IMR-90 (cell line): ENCODE data around the gene KCNQ2. TPM values are rescaled to one million over a fixed set of nuclear protein-coding genes. Genes with fewer than 3 reads are reported as not detected.

ENCODE experiments used
- ATAC-seq: fragments of 200-7000 bp; cut with Tn5 transposase; 2 replicates; pipeline ENCODE4 v1.9.1; 2020; ENCODE audit warnings: low read depth, mild to moderate bottlenecking, moderate library complexity
- BruUV-seq: library from RNA; stranded (reverse); fragments of 400-500 nt; replicated peaks from 2 replicates; lab custom pipeline; 2021; lab: Mats Ljungman, UMichigan
- CTCF ChIA-PET: fragments of 300-600 bp; formaldehyde crosslinking; extraction: SDS; loops from one replicate; lab custom pipeline; 2021; ENCODE audit warnings: antibody characterized with exemption; lab: Yijun Ruan, JAX
- POLR2A ChIA-PET: fragments of 300-600 bp; sonication (Branson Sonifier 250); formaldehyde crosslinking; loops from one replicate; lab custom pipeline; 2022; ENCODE audit warnings: antibody characterized with exemption; ENCODE audit not compliant: unreplicated experiment; lab: Charles Lee
- DNase-seq: peaks from one replicate; pipeline ENCODE4 v3.0.0; 2013
- H2AFZ ChIP-seq: replicated peaks from 2 replicates; pipeline ENCODE3; 2013; ENCODE audit warnings: low read length, mild to moderate bottlenecking; ENCODE audit not compliant: poor library complexity
- H2AK5ac ChIP-seq: 2 replicates; pipeline ENCODE4 v1.6.1; 2013; ENCODE audit warnings: low read depth, low read length, inconsistent platforms
- H2AK9ac ChIP-seq: replicated peaks from 2 replicates; pipeline ENCODE3; 2013; ENCODE audit warnings: mild to moderate bottlenecking, low read depth, low read length, moderate library complexity; ENCODE audit not compliant: poor library complexity
- H2BK120ac ChIP-seq: 2 replicates; pipeline ENCODE4 v1.6.1; 2013; ENCODE audit warnings: low read depth, low read length, inconsistent platforms
- H2BK15ac ChIP-seq: 3 replicates; pipeline ENCODE4 v1.6.1; 2013; ENCODE audit warnings: low read depth, low read length, inconsistent platforms
- H2BK20ac ChIP-seq: 2 replicates; pipeline ENCODE4 v1.6.1; 2013; ENCODE audit warnings: low read depth, mild to moderate bottlenecking, inconsistent platforms, low read length, moderate library complexity
- H2BK5ac ChIP-seq: 2 replicates; pipeline ENCODE4 v1.6.1; 2013; ENCODE audit warnings: mild to moderate bottlenecking, low read depth, low read length, inconsistent platforms; ENCODE audit not compliant: poor library complexity, severe bottlenecking
- H3K14ac ChIP-seq: replicated peaks from 2 replicates; pipeline ENCODE4 v1.6.1; 2013; ENCODE audit warnings: low read depth, low read length, inconsistent platforms
- H3K18ac ChIP-seq: 2 replicates; pipeline ENCODE4 v1.6.1; 2013; ENCODE audit warnings: low read depth, low read length, control low read depth
- H3K23ac ChIP-seq: 2 replicates; pipeline ENCODE4 v1.6.1; 2013; ENCODE audit warnings: low read depth, low read length, inconsistent platforms
- H3K27ac ChIP-seq: 2 replicates; pipeline ENCODE4 v1.5.1; 2013; ENCODE audit warnings: mild to moderate bottlenecking, control low read depth, low read length; ENCODE audit not compliant: insufficient read depth
- H3K27me3 ChIP-seq: 2 replicates; pipeline ENCODE4 v1.6.1; 2013; ENCODE audit warnings: low read length; ENCODE audit not compliant: control insufficient read depth, insufficient read depth
- H3K36me3 ChIP-seq: 2 replicates; pipeline ENCODE4 v1.6.1; 2013; ENCODE audit warnings: low read length, mixed read lengths; ENCODE audit not compliant: control insufficient read depth, insufficient read depth
- H3K4ac ChIP-seq: 2 replicates; pipeline ENCODE4 v1.6.1; 2013; ENCODE audit warnings: low read depth, low read length, inconsistent platforms
- H3K4me1 ChIP-seq: 2 replicates; pipeline ENCODE4 v1.6.1; 2013; ENCODE audit warnings: low read length, mixed read lengths; ENCODE audit not compliant: control insufficient read depth, insufficient read depth
- H3K4me2 ChIP-seq: 2 replicates; pipeline ENCODE4 v1.6.1; 2013; ENCODE audit warnings: low read depth, mild to moderate bottlenecking, control low read depth, low read length, moderate library complexity
- H3K4me3 ChIP-seq: 2 replicates; pipeline ENCODE4 v1.5.1; 2013; ENCODE audit warnings: low read depth, mild to moderate bottlenecking, control low read depth, low read length, moderate library complexity; ENCODE audit not compliant: insufficient read depth
- H3K56ac ChIP-seq: 2 replicates; pipeline ENCODE4 v1.6.1; 2013; ENCODE audit warnings: low read length, inconsistent platforms; ENCODE audit not compliant: insufficient read depth; ENCODE audit errors: extremely low read depth
- H3K79me1 ChIP-seq, 2 experiments: 2 replicates each; pipeline ENCODE4 v1.6.1; 2013; ENCODE audit warnings: low read length in 2 of 2, inconsistent platforms in 1 of 2, low read depth in 1 of 2
- H3K9ac ChIP-seq: 2 replicates; pipeline ENCODE4 v1.6.1; 2013; ENCODE audit warnings: low read depth, low read length, control low read depth
- H3K9me1 ChIP-seq: 2 replicates; pipeline ENCODE4 v1.6.1; 2013; ENCODE audit warnings: low read length, inconsistent platforms; ENCODE audit not compliant: insufficient read depth
- H3K9me3 ChIP-seq: 2 replicates; pipeline ENCODE4 v1.6.1; 2013; ENCODE audit warnings: low read length; ENCODE audit not compliant: control insufficient read depth, insufficient read depth
- H4K20me1 ChIP-seq: 2 replicates; pipeline ENCODE4 v1.6.1; 2013; ENCODE audit warnings: low read length, inconsistent platforms; ENCODE audit not compliant: insufficient read depth
- H4K5ac ChIP-seq: 2 replicates; pipeline ENCODE4 v1.6.1; 2013; ENCODE audit warnings: mild to moderate bottlenecking, low read depth, low read length, control low read depth
- H4K8ac ChIP-seq, 2 experiments: 2 replicates each; pipeline ENCODE4 v1.6.1; 2013; ENCODE audit warnings: low read depth in 2 of 2, low read length in 2 of 2, control low read depth in 1 of 2, inconsistent platforms in 1 of 2
- H4K91ac ChIP-seq: 2 replicates; pipeline ENCODE4 v1.6.1; 2013; ENCODE audit warnings: low read depth, low read length, inconsistent platforms; ENCODE audit not compliant: insufficient read depth
- CEBPB ChIP-seq: IDR thresholded peaks from 2 replicates; pipeline ENCODE4 v1.6.1; 2012; ENCODE audit warnings: low read depth, low read length, improper control_type of control experiment
- CHD1 ChIP-seq: IDR thresholded peaks from 2 replicates; pipeline ENCODE4 v1.6.1; 2012; ENCODE audit warnings: low read depth, low read length, improper control_type of control experiment
- CTCF ChIP-seq: conservative IDR thresholded peaks from 2 replicates; pipeline ENCODE4 v1.5.1; 2012; ENCODE audit warnings: mild to moderate bottlenecking, low read depth, low read length, improper control_type of control experiment
- ELK1 ChIP-seq: fragments of 150-350 bp; IDR thresholded peaks from 2 replicates; pipeline ENCODE4 v1.6.1; 2016; ENCODE audit warnings: low read depth, mild to moderate bottlenecking, low read length, moderate library complexity, borderline replicate concordance
- MAFK ChIP-seq: IDR thresholded peaks from 2 replicates; pipeline ENCODE4 v1.6.1; 2012; ENCODE audit warnings: low read depth, low read length, improper control_type of control experiment
- MAZ ChIP-seq: IDR thresholded peaks from 2 replicates; pipeline ENCODE4 v1.6.1; 2012; ENCODE audit warnings: low read depth, mild to moderate bottlenecking, low read length, improper control_type of control experiment, moderate library complexity, borderline replicate concordance
- POLR2A ChIP-seq: IDR thresholded peaks from 2 replicates; pipeline ENCODE4 v1.6.1; 2012; ENCODE audit warnings: mild to moderate bottlenecking, low read depth, low read length
- RAD21 ChIP-seq: IDR thresholded peaks from 2 replicates; pipeline ENCODE4 v1.6.1; 2012; ENCODE audit warnings: low read length, improper control_type of control experiment
- RFX5 ChIP-seq: IDR thresholded peaks from 2 replicates; pipeline ENCODE4 v1.8.0; 2012; ENCODE audit warnings: low read depth, mild to moderate bottlenecking, low read length, moderate library complexity
- SMC3 ChIP-seq: fragments of 150-350 bp; IDR thresholded peaks from 2 replicates; pipeline ENCODE4 v1.6.1; 2016; ENCODE audit warnings: low read depth, mild to moderate bottlenecking, antibody characterized with exemption, low read length, moderate library complexity
- USF2 ChIP-seq: fragments of 150-350 bp; IDR thresholded peaks from 2 replicates; pipeline ENCODE4 v1.6.1; 2017; ENCODE audit warnings: mild to moderate bottlenecking, antibody characterized with exemption, low read length, low read depth
- WGBS, 2 experiments: methylation state at CpG; one replicate each; pipeline versions ENCODE4 v1.1.5 to v1.1.7; 2013; ENCODE audit warnings: missing lambda C conversion rate in 2 of 2; ENCODE audit not compliant: insufficient read length in 1 of 2; ENCODE audit errors: extremely low coverage in 2 of 2; 5-methylcytosine and 5-hydroxymethylcytosine counted together
- dilution Hi-C: fragments of 300-500 bp; cut with HindIII; formaldehyde crosslinking; loops from one replicate; pipeline ENCODE4 v1.14.3; 2018; ENCODE audit warnings: low sequenced_read_pairs; ENCODE audit not compliant: unreplicated experiment
- in situ Hi-C: fragments of 300-500 bp; cut with MboI; formaldehyde crosslinking; loops from 3 replicates; pipeline ENCODE4 v1.14.3; 2019; ENCODE audit warnings: low sequenced_read_pairs, inconsistent platforms, mixed read lengths
- intact Hi-C: fragments of 100-400 bp; cut with micrococcal nuclease; formaldehyde crosslinking; loops from 2 replicates; pipeline ENCODE4 v1.10.0; 2022
- polyA plus RNA-seq, 3 experiments: library from polyadenylated mRNA; depleted of rRNA; stranded (reverse); fragments of >200 nt; gene quantifications; 2 replicates each; pipeline ENCODE4 v1.2.3, GENCODE V29; 2012; ENCODE audit warnings: low replicate concordance in 1 of 3
- total RNA-seq: library from RNA; depleted of rRNA; stranded (reverse); fragments of >200 nt; gene quantifications from 2 replicates; pipeline ENCODE4 v1.2.3, GENCODE V29; 2012

The KCNQ2 gene
- total and polyA plus RNA-seq, 2 of the 4 experiments (the other 2 are of a cell fraction): 0.02 TPM; not detected in 1

- Histone ChIP-seq H3K56ac (no peak overlapping the region), H2AK5ac (no peak overlapping the region), H4K5ac (no peak overlapping the region), H4K20me1 (peaks cover 4% of the 10 kb centered on the region), H3K4me3 (no peak overlapping the region), H2BK15ac (no peak overlapping the region), H3K4ac (no peak overlapping the region), H3K27me3 (peaks cover 10% of the 10 kb centered on the region; the same call in 1 of the 2 replicates), H3K18ac (no peak overlapping the region), H3K79me1 (no peaks in the 10 kb centered on the region), H3K14ac (no peak overlapping the region), H2BK120ac (no peak overlapping the region), H4K8ac (no peak overlapping the region), H3K23ac (no peak overlapping the region), H3K27ac (no peak overlapping the region), H3K4me2 (no peak overlapping the region), H2BK5ac (no peak overlapping the region), H2AFZ (no peak overlapping the region), H2AK9ac (no peak overlapping the region), H3K36me3 (no peaks in the 10 kb centered on the region), H3K9me1 (no peaks in the 10 kb centered on the region), H3K4me1 (no peaks in the 10 kb centered on the region), H4K91ac (no peak overlapping the region), H2BK20ac (no peak overlapping the region), H3K9me3 (no peaks in the 10 kb centered on the region), H3K9ac (no peak overlapping the region)
- POLR2A ChIA-PET: no interaction called here
- dilution Hi-C loops (no loop called here), in situ Hi-C loops (no loop called here), intact Hi-C loops (no loop called here)
- CTCF ChIA-PET: no interaction called here
- no TSS peak for BruUV-seq
- TF ChIP-seq MAFK (no peak), SMC3 (no peak), ELK1 (no peak), CTCF (no peak), MAZ (no peak), USF2 (no peak), CEBPB (no peak), POLR2A (no peak), RAD21 (no peak), RFX5 (no peak), CHD1 (no peak)
- no peak for ATAC-seq
- DNase-seq: no peak
- WGBS, 2 experiments: 74% methylated on average over 5 of the region's 13 CpGs; no CpG with 5 or more reads in 1 of the 2 experiments
Measured at GRCh38 chr20:63493563-63494020, 21.1 kb upstream of the KCNQ2 start.
